Endodermal cell (in vitro differentiated cells): ENCODE measurements around the gene CYBC1. TPM values are rescaled to one million over a fixed set of nuclear protein-coding genes. Genes with fewer than 3 reads are reported as not detected.

Source experiments
- DNase-seq: peaks from one replicate; pipeline ENCODE4 v3.0.0-alpha.2; 2017
- H3K27ac ChIP-seq: 2 replicates; pipeline ENCODE4 v1.5.1; 2013; ENCODE audit warnings: mild to moderate bottlenecking, low read depth, low read length, moderate library complexity
- H3K27me3 ChIP-seq: 2 replicates; pipeline ENCODE4 v1.6.1; 2013; ENCODE audit warnings: mild to moderate bottlenecking, low read length, moderate library complexity; ENCODE audit not compliant: insufficient read depth, control insufficient read depth, poor library complexity, severe bottlenecking
- H3K36me3 ChIP-seq: 2 replicates; pipeline ENCODE4 v1.7.0; 2013; ENCODE audit warnings: mild to moderate bottlenecking, low read length, moderate library complexity; ENCODE audit not compliant: control insufficient read depth, insufficient read depth
- H3K4me1 ChIP-seq: one replicate; pipeline ENCODE4 v1.7.0; 2013; ENCODE audit warnings: low read length; ENCODE audit not compliant: control insufficient read depth, insufficient read depth
- H3K4me3 ChIP-seq: 2 replicates; pipeline ENCODE4 v1.5.1; 2013; ENCODE audit warnings: mild to moderate bottlenecking, low read length, moderate library complexity
- H3K9ac ChIP-seq: 2 replicates; pipeline ENCODE4 v1.6.1; 2013; ENCODE audit warnings: mild to moderate bottlenecking, low read length, moderate library complexity; ENCODE audit not compliant: poor library complexity, severe bottlenecking; ENCODE audit errors: extremely low read depth
- H3K9me3 ChIP-seq: 2 replicates; pipeline ENCODE4 v1.6.1; 2013; ENCODE audit warnings: mild to moderate bottlenecking, low read length, moderate library complexity; ENCODE audit not compliant: control insufficient read depth
- H3K27ac Mint-ChIP-seq: 2 replicates; pipeline ENCODE4 v1.8.0; 2020; ENCODE audit warnings: mixed read lengths
- H3K27me3 Mint-ChIP-seq: 2 replicates; pipeline ENCODE4 v1.8.0; 2021; ENCODE audit warnings: mild to moderate bottlenecking, mixed read lengths; ENCODE audit not compliant: insufficient read depth
- H3K36me3 Mint-ChIP-seq: 2 replicates; pipeline ENCODE4 v1.8.0; 2020; ENCODE audit warnings: low read depth, mixed read lengths
- H3K4me1 Mint-ChIP-seq: 2 replicates; pipeline ENCODE4 v1.8.0; 2020; ENCODE audit warnings: mixed read lengths
- H3K4me3 Mint-ChIP-seq: 2 replicates; pipeline ENCODE4 v1.8.0; 2020; ENCODE audit warnings: mild to moderate bottlenecking, moderate library complexity, mixed read lengths
- H3K9me3 Mint-ChIP-seq: 2 replicates; pipeline ENCODE4 v1.8.0; 2020; ENCODE audit warnings: mild to moderate bottlenecking, mixed read lengths
- CTCF ChIP-seq: fragments of 200-600 bp; sonication (generic); conservative IDR thresholded peaks from 2 replicates; pipeline ENCODE4 v1.5.0; 2021; ENCODE audit warnings: antibody characterized with exemption, mild to moderate bottlenecking
- WGBS, 2 experiments: methylation state at CpG; one replicate each; pipeline versions ENCODE4 v1.1.5 to v1.1.7; 2013; ENCODE audit warnings: missing lambda C conversion rate in 2 of 2, mixed read lengths in 1 of 2; ENCODE audit not compliant: insufficient coverage in 1 of 2, insufficient read length in 1 of 2; 5-methylcytosine and 5-hydroxymethylcytosine counted together
- total RNA-seq, 2 donors: library from RNA; stranded (reverse); fragmentation: NEBNext Ultra II Directional in 1 of 2; extraction: Animal tissue kit (Norgen Biotek cat#: 25700) in 1 of 2; gene quantifications; 2 replicates in 1 of 2; 3 replicates in 1 of 2; pipeline ENCODE4 v1.2.1, GENCODE V29; 2021

The CYBC1 gene
- total RNA-seq, 2 donors from 2014 or later = 71.2 to 88.5 TPM

GRCh38 chr17:82408288-82408937 lies 42.1 kb downstream of the CYBC1 start:
- H3K9ac ChIP-seq = no peak overlapping the region
- WGBS, 2 experiments = 90 to 97% methylated on average over 11 to 15 of the region's 15 CpGs
- no peak overlapping the region for H3K27ac ChIP-seq
- H3K4me3 ChIP-seq = no peak overlapping the region
- H3K4me1 Mint-ChIP-seq = no peaks in the 10 kb centered on the region
- H3K36me3 Mint-ChIP-seq = peaks cover 10% of the 10 kb centered on the region
- H3K9me3 ChIP-seq = no peaks in the 10 kb centered on the region
- H3K4me3 Mint-ChIP-seq = no peak overlapping the region
- H3K27me3 ChIP-seq = no peaks in the 10 kb centered on the region
- no peaks in the 10 kb centered on the region for H3K4me1 ChIP-seq
- H3K27me3 Mint-ChIP-seq = no peaks in the 10 kb centered on the region
- no peak overlapping the region for H3K27ac Mint-ChIP-seq
- H3K9me3 Mint-ChIP-seq = no peaks in the 10 kb centered on the region
- DNase-seq = no peak
- H3K36me3 ChIP-seq = peaks cover 6% of the 10 kb centered on the region
- TF ChIP-seq CTCF = no peak

DNA sequence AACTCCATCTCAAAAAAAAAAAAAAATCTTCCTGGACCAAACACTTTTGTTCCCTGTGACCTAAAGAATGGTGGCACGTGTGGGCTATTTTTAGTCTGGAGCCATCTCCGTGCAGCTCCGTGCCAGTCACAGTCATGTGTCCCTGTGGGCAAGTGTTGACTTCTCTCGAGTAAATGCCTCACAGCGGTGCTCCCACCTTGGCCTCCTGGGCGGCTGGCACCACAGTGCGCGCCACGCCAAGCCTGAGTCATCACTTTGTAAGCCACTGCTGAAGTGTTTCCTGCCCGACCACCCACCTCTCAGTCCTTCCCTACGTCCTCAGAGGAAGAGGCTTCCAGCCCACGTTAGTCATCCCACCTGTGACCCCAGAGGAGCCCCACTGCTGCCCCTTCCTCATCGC lies 43.3 kb downstream of the CYBC1 start:
- Histone ChIP-seq H3K9me3 (no peaks in the 10 kb centered on the region), H3K4me3 (no peak overlapping the region), H3K4me1 (no peaks in the 10 kb centered on the region), H3K9ac (no peak overlapping the region), H3K36me3 (peaks cover 7% of the 10 kb centered on the region), H3K27ac (no peak overlapping the region), H3K27me3 (no peaks in the 10 kb centered on the region)
- 92 to 95% methylated on average over 13 of the region's 13 CpGs for WGBS, 2 experiments
- no peak for DNase-seq
- no peaks in the 10 kb centered on the region for H3K9me3 Mint-ChIP-seq
- TF ChIP-seq CTCF = no peak
- H3K27me3 Mint-ChIP-seq = no peaks in the 10 kb centered on the region
- H3K27ac Mint-ChIP-seq = no peak overlapping the region
- H3K4me3 Mint-ChIP-seq = no peak overlapping the region
- peaks cover 16% of the 10 kb centered on the region for H3K36me3 Mint-ChIP-seq
- no peaks in the 10 kb centered on the region for H3K4me1 Mint-ChIP-seq

DNA sequence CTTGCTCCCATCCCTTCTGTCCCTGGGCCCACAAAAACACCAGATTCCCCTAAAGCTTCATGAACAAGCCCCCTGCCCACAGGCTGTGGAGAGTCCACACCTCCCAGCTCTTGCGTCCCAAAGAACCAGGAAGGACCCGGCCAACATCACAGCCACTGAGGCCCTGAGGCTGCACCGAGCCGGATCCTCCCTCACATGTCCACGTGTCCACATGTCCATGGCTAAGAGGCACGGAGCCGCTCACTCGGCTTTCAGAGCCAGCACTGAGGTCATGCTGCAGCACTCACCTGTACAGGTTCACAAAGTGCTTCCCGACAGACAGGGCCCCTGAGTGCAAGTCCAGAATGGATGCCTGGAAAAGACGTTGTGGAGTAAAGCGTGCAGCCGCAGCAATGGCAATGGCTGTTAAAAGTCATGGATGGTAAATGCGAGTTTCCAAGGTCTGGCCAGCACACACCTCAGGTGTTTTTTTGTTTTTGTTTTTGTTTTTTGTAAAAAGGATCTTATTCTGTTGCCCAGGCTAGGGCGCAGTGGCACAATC lies 44.4 kb downstream of the CYBC1 start:
- Mint-ChIP-seq H3K4me3 (no peak overlapping the region), H3K4me1 (no peaks in the 10 kb centered on the region)
- no peak for DNase-seq

More for the DNA sequence above, 44.4 kb downstream of the CYBC1 start:
- H3K4me1 ChIP-seq = no peaks in the 10 kb centered on the region
- no peak overlapping the region for H3K4me3 ChIP-seq
- H3K9me3 ChIP-seq = no peaks in the 10 kb centered on the region
- TF ChIP-seq CTCF = no peak
- Mint-ChIP-seq H3K36me3 (peaks cover 19% of the 10 kb centered on the region), H3K27me3 (no peaks in the 10 kb centered on the region), H3K9me3 (no peaks in the 10 kb centered on the region), H3K27ac (no peak overlapping the region)
- WGBS, 2 experiments = 92 to 99% methylated on average over 13 to 14 of the region's 14 CpGs
- H3K9ac ChIP-seq = no peak overlapping the region
- no peak overlapping the region for H3K27ac ChIP-seq
- no peaks in the 10 kb centered on the region for H3K27me3 ChIP-seq
- peaks cover 7% of the 10 kb centered on the region for H3K36me3 ChIP-seq
